Adrenal gland (tissue), 19 donors: Measurements from ENCODE around the gene ALOX15. TPM values are rescaled to one million over a fixed set of nuclear protein-coding genes. Genes with fewer than 3 reads are reported as not detected.
"Not testable (repeated sequence)": the region's sequence is repeated elsewhere in the genome, so short reads cannot be mapped to it uniquely, and the experiment has no call there.

ENCODE experiments used
- DNase-seq, 7 donors: peaks; one replicate each; pipeline ENCODE4 v3.0.0-alpha.2; 2019 to 2020
- H3K27ac ChIP-seq, 5 donors: fragments of 200-600 bp; sonication (generic) in 4 of 5; 1 replicate in 3 of 5; 2 replicates in 2 of 5; pipeline versions ENCODE4 v1.5.1 to v1.8.0; 2016 to 2020; ENCODE audit warnings: mild to moderate bottlenecking in 1 of 5
- H3K27me3 ChIP-seq: fragments of 200-600 bp; 2 replicates; pipeline ENCODE4 v1.8.0; 2021
- H3K36me3 ChIP-seq, 2 donors: fragments of 200-600 bp; replicated peaks in 1 of 2; 1 replicate in 1 of 2; 2 replicates in 1 of 2; pipeline versions ENCODE4 v1.5.1 to v1.8.0; 2018 to 2022
- H3K4me1 ChIP-seq, 2 donors: fragments of 200-600 bp; replicated peaks in 1 of 2; 1 replicate in 1 of 2; 2 replicates in 1 of 2; pipeline versions ENCODE4 v1.5.1 to v1.8.0; 2018 to 2021
- H3K4me3 ChIP-seq, 4 donors: fragments of 200-600 bp; sonication (generic) in 3 of 4; one replicate each; pipeline ENCODE4 v1.5.1; 2016 to 2018
- H3K9me3 ChIP-seq, 3 donors: fragments of 200-600 bp; sonication (generic) in 1 of 3; replicated peaks in 1 of 3; 1 replicate in 2 of 3; 2 replicates in 1 of 3; pipeline versions ENCODE4 v1.5.1 to v1.8.0; 2016 to 2021
- POLR2A ChIP-seq, 2 donors: fragments of 450-650 bp; IDR thresholded peaks; one replicate each; pipeline ENCODE4 v1.6.1; 2017; ENCODE audit warnings: antibody characterized with exemption in 2 of 2, mild to moderate bottlenecking in 2 of 2, moderate library complexity in 1 of 2
- WGBS, 4 donors: extraction: QIAGEN DNeasy Blood & Tissue Kit in 2 of 4; methylation state at CpG; one replicate each; pipeline versions ENCODE4 v1.1.5 to v1.1.7; 2013 to 2017; 5-methylcytosine and 5-hydroxymethylcytosine counted together
- intact Hi-C, 2 donors: fragments of 100-400 bp; cut with DNase I; formaldehyde crosslinking; loops; one replicate each; pipeline versions ENCODE4 v1.14.1 to v1.15.0; 2022 to 2023
- long read RNA-seq, 10 donors: library from polyadenylated mRNA in 3 of 10; unstranded in 2 of 10; stranded (forward) in 1 of 10; transcript quantifications; one replicate each; pipeline ENCODE4 v2.0.0 and lab custom pipeline, GENCODE V29; 2021 to 2026
- polyA plus RNA-seq, 3 donors: library from polyadenylated mRNA; stranded (reverse); fragments of 200-250 nt in 2 of 3; fragments of 350-450 nt in 1 of 3; fragmentation: Illumina TruSeq in 1 of 3; extraction: RNeasy Lipid Tissue Mini Kit (QIAGEN cat#74804) in 1 of 3; gene quantifications; one replicate each; pipeline ENCODE4 v1.2.3, GENCODE V29; 2013 to 2014
- total RNA-seq, 9 donors: library from RNA; depleted of rRNA in 4 of 9; stranded (reverse); fragments of >200 nt in 4 of 9; fragments of 120-200 nt in 1 of 9; fragmentation: NEBNext Ultra II Directional in 1 of 9; extraction: Animal tissue kit (Norgen Biotek cat#: 25700) in 1 of 9; gene quantifications; one replicate each; pipeline versions ENCODE4 v1.1.0 to v1.2.4, GENCODE V29; 2013 to 2023
- TF ChIP-seq, protein P1 (sequence below), 6 experiments: fragments of 450-650 bp in 4 of 6; fragments of 200-600 bp in 2 of 6; sonication (generic) in 1 of 6; IDR thresholded peaks; 1 replicate in 5 of 6; 2 replicates in 1 of 6; pipeline versions ENCODE4 v1.5.1 to v1.8.0; 2016 to 2021; ENCODE audit warnings: antibody characterized with exemption in 6 of 6, mild to moderate bottlenecking in 2 of 6, moderate library complexity in 1 of 6
- donor health status: healthy with polysubstance abuse.
- donor health status: Bipolar disorder and iron deficiency.
- donor health status: DM: yes; HTN: yes; CAD: no.
- donor health status: DM: no; HTN: no; CAD: no.
- donor health status: DM: no; HTN: no; CAD: no.
- donor health status: DM: yes; HTN: yes; CAD: no.

ALOX15 gene, protein sequence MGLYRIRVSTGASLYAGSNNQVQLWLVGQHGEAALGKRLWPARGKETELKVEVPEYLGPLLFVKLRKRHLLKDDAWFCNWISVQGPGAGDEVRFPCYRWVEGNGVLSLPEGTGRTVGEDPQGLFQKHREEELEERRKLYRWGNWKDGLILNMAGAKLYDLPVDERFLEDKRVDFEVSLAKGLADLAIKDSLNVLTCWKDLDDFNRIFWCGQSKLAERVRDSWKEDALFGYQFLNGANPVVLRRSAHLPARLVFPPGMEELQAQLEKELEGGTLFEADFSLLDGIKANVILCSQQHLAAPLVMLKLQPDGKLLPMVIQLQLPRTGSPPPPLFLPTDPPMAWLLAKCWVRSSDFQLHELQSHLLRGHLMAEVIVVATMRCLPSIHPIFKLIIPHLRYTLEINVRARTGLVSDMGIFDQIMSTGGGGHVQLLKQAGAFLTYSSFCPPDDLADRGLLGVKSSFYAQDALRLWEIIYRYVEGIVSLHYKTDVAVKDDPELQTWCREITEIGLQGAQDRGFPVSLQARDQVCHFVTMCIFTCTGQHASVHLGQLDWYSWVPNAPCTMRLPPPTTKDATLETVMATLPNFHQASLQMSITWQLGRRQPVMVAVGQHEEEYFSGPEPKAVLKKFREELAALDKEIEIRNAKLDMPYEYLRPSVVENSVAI
- total RNA-seq (under 1 TPM in 2 of 9 donors, not detected in 7; 0.22 to 0.56 TPM), polyA plus RNA-seq (under 1 TPM in 1 of 3 donors, not detected in 2; 0.08 TPM)
- long read RNA-seq, donor 1, result 0 reads
- long read RNA-seq, donor 2, result 0 reads
- long read RNA-seq, donor 3, result 0 reads
- long read RNA-seq, donor 4, result 0 reads
- long read RNA-seq, donor 5, result 0 reads
- long read RNA-seq, donor 6, result 0 reads
- long read RNA-seq, donor 7, result 0 reads
- long read RNA-seq, donor 8, result 0 reads
- long read RNA-seq, donor 9, result 0 reads
- long read RNA-seq, donor 10, result 0 reads

DNA sequence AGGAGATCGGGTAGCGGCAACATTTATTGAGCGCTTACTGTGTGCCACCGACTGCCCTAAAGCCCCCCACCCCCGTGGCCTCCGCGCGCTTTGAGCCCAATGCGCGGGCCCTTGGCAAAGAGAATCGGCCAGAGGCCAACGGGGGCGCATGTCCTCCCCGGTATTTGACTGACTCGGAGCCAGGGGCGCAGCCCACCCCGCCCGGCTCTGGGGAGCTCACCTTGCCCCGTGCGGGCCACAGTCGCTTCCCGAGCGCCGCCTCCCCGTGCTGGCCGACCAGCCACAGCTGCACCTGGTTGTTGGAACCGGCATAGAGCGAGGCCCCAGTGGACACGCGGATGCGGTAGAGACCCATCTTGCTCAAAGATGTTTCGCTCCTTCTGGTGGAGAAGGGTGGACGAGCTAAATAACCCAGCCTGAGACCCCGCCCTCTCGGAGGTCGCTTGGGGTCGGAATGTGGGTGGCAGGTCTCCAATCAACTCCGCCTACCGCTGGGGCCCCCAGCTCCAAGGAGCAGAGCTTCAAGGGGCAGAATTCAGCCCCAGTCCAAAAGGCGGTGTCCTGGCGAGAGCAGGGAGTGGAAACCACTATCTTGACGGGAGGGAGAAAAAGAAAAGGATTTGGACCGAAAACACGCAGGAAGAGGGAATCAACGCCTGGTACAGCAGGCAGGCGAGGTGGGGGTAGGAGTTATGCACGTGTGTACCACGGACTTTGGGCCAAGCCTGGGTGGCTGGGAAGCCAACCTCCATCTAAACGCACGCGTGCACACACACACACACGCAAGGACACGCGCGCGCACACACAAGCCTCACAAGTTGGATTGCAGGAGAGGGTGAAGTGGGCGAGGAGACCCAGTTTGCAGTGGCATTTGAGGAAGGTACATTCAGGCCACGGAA lies at the start of gene ALOX15:
Gene ALOX15, minus strand, starts transcription at position 382 of the 899 bp plus-strand sequence. Its CDS starts 27 bp downstream, at position 355.
- no peak within 1 kb of the TSS for H3K4me3 ChIP-seq
- WGBS, 4 donors, result 6 to 16% (median 10%) methylated on average over 31 to 57 of the region's 58 CpGs
- H3K27me3 ChIP-seq, result peaks cover 26% of the 10 kb centered on the region

DNA sequence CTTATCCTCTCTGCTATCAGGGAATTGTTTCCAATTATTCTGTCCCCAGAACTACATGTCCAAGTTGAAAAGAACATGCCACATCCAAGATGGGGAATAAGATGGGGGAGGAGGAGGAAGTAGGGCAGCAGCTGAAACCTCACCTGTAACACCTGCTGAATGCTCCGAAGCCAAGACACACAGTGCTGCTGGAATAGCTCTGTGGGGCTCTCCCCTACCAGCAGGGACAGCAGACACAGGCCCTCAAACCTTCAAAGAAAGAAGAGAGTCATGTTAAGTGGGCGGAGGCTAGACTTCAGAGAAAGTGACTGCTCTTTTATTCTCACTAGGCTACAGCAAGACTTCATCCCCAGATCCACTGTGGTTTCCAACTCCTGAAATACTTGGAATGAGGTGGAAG lies 49.3 kb upstream of the ALOX15 start:
- WGBS, 4 donors, result 91 to 95% (median 94%) methylated on average over 2 of the region's 2 CpGs
- H3K36me3 ChIP-seq, result peaks cover 0 to 7% of the 10 kb centered on the region in 2 donors
- TF ChIP-seq POLR2A (IDR thresholded peaks at IDR 0.05), result no peak
- TF ChIP-seq, protein P1, sequence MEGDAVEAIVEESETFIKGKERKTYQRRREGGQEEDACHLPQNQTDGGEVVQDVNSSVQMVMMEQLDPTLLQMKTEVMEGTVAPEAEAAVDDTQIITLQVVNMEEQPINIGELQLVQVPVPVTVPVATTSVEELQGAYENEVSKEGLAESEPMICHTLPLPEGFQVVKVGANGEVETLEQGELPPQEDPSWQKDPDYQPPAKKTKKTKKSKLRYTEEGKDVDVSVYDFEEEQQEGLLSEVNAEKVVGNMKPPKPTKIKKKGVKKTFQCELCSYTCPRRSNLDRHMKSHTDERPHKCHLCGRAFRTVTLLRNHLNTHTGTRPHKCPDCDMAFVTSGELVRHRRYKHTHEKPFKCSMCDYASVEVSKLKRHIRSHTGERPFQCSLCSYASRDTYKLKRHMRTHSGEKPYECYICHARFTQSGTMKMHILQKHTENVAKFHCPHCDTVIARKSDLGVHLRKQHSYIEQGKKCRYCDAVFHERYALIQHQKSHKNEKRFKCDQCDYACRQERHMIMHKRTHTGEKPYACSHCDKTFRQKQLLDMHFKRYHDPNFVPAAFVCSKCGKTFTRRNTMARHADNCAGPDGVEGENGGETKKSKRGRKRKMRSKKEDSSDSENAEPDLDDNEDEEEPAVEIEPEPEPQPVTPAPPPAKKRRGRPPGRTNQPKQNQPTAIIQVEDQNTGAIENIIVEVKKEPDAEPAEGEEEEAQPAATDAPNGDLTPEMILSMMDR (IDR thresholded peaks at IDR 0.05), result no peak
- no peak for DNase-seq
- no peaks in the 10 kb centered on the region for H3K9me3 ChIP-seq
- no peaks in the 10 kb centered on the region for H3K27me3 ChIP-seq
- intact Hi-C loops, result no loop called here
- no peak overlapping the region for H3K4me3 ChIP-seq
- no peak overlapping the region for H3K27ac ChIP-seq
- H3K4me1 ChIP-seq, result no peaks in the 10 kb centered on the region

More for the DNA sequence above, at the start of gene ALOX15:
- TF ChIP-seq, protein P1 (IDR thresholded peaks at IDR 0.05), result no peak
- TF ChIP-seq POLR2A (IDR thresholded peaks at IDR 0.05), result no peak
- Histone ChIP-seq H3K36me3 (no peaks in the 10 kb centered on the region), H3K27ac (no peak within 1 kb of the TSS), H3K9me3 (no peaks in the 10 kb centered on the region), H3K4me1 (peaks cover 0 to 3% of the 10 kb centered on the region in 2 donors)
- intact Hi-C loops, result no loop called here
- DNase-seq, result no peak

DNA sequence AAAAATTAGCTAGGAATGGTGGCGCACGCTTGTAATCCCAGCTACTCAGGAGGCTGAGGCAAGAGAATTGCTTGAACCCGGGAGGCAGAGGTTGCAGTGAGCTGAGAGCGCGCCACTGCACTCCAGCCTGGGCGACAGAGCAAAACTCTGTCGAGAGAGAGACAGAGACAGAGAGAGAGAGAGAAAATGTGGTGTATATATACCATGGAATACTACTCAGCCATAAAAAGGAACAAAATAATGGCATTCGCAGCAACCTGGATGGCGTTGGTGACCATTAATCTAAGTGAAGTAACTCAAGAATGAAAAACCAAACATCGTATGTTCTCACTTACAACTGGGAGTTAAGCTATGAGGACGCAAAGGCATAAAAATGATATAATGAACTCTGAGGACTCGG lies 48.4 kb upstream of the ALOX15 start:
- H3K27ac ChIP-seq, H3K4me1 ChIP-seq, intact Hi-C loops, H3K36me3 ChIP-seq, H3K4me3 ChIP-seq, DNase-seq, H3K9me3 ChIP-seq, H3K27me3 ChIP-seq: not testable (repeated sequence)
- WGBS, 4 donors, result 84 to 90% (median 89%) methylated on average over 12 of the region's 12 CpGs

DNA sequence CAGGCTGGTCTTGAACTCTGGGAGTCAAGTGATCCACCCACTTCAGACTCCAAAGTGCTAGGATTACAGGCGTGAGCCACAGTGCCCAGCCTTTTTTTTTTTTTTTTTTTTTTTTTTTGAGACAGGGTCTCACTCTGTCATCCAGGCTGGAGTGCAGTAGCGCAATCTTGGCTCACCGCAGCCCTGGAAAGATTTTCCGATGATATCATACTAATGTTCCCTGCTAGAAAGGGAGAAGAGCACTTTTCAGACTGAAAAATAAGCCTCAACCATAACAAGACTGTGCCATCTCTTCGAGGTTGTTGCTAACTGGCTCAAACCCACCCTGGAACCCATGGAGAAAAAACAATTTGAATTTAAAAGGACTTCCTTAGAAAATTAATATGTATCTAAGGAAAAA lies 42.3 kb upstream of the ALOX15 start:
- 90 to 97% (median 92%) methylated on average over 5 of the region's 5 CpGs for whole genome bisulfite sequencing, 4 donors
- DNase-seq, H3K27ac ChIP-seq, H3K4me3 ChIP-seq, intact Hi-C loops, H3K27me3 ChIP-seq, H3K9me3 ChIP-seq, H3K4me1 ChIP-seq: not testable (repeated sequence)
- peaks cover 0 to 27% of the 10 kb centered on the region in 2 donors for H3K36me3 ChIP-seq
